HepG2 (cell line): ENCODE measurements around the gene LECT2. TPM values are rescaled to one million over a fixed set of nuclear protein-coding genes. Genes with fewer than 3 reads are reported as not detected.

Experiments
- ATAC-seq: fragments of 200-7000 bp; cut with Tn5 transposase; 3 replicates; pipeline ENCODE4 v1.9.1; 2020; ENCODE audit warnings: mild to moderate bottlenecking, moderate library complexity
- BruUV-seq: library from RNA; stranded (reverse); fragments of 400-500 nt; replicated peaks from 2 replicates; lab custom pipeline; 2021; lab: Mats Ljungman, UMichigan
- CTCF ChIA-PET: fragments of 300-600 bp; formaldehyde crosslinking; extraction: SDS; loops from one replicate; lab custom pipeline; 2021; ENCODE audit warnings: low total read pairs, inconsistent platforms, low intra/inter-chr PET ratio; lab: Yijun Ruan, JAX
- POLR2A ChIA-PET: fragments of 350-600 bp; sonication (Branson Sonifier 250); formaldehyde crosslinking; loops from one replicate; lab custom pipeline; 2020; ENCODE audit warnings: antibody characterized with exemption, inconsistent platforms; lab: Yijun Ruan, JAX
- DNase-seq: peaks from one replicate; pipeline ENCODE4 v3.0.0-alpha.2; 2015; ENCODE audit warnings: low spot score
- FAIRE-seq: peaks from 3 replicates; lab custom pipeline; 2011; peaks lifted over from hg19 to GRCh38; lab: Jason Lieb, UNC
- H2AFZ ChIP-seq: one replicate; pipeline ENCODE4 v1.6.1; 2011; ENCODE audit warnings: low read length, inconsistent platforms
- H3K27ac ChIP-seq: fragments of 300-600 bp; 3 replicates; pipeline ENCODE4 v1.8.0; 2011; ENCODE audit warnings: mixed run types, mild to moderate bottlenecking, mixed read lengths, low read length, inconsistent platforms; ENCODE audit not compliant: insufficient read depth; ENCODE audit errors: extremely low read length
- H3K27me3 ChIP-seq, 2 experiments: fragments of 200-600 bp in 1 of 2; 2 replicates in 1 of 2; 3 replicates in 1 of 2; pipeline versions ENCODE4 v1.6.0 to v1.8.0; 2011; ENCODE audit warnings: low read length in 2 of 2, mild to moderate bottlenecking in 2 of 2, moderate library complexity in 2 of 2, inconsistent platforms in 1 of 2; ENCODE audit not compliant: insufficient read depth in 2 of 2, control insufficient read depth in 1 of 2
- H3K36me3 ChIP-seq, 2 experiments: fragments of 200-600 bp in 1 of 2; replicated peaks in 1 of 2; 2 replicates in 1 of 2; 3 replicates in 1 of 2; pipeline versions ENCODE4 v1.5.1 to v1.8.0; 2011; ENCODE audit warnings: low read length in 2 of 2, inconsistent platforms in 1 of 2; ENCODE audit not compliant: insufficient read depth in 2 of 2, control insufficient read depth in 1 of 2
- H3K4me1 ChIP-seq: 2 replicates; pipeline ENCODE4 v1.5.1; 2012; ENCODE audit warnings: low read length, inconsistent platforms; ENCODE audit not compliant: insufficient read depth
- H3K4me2 ChIP-seq: 2 replicates; pipeline ENCODE4 v1.6.0; 2011; ENCODE audit warnings: low read depth, low read length, inconsistent platforms
- H3K4me3 ChIP-seq, 3 experiments: fragments of 200-600 bp in 1 of 3; sonication (generic), shearing (Covaris generic) in 1 of 3; replicated peaks in 1 of 3; 2 replicates each; pipeline ENCODE4 v1.5.1; 2011 to 2016; ENCODE audit warnings: low read length in 3 of 3, inconsistent platforms in 2 of 3, low read depth in 2 of 3, mild to moderate bottlenecking in 2 of 3, control low read depth in 1 of 3, mixed read lengths in 1 of 3; ENCODE audit not compliant: insufficient read depth in 1 of 3
- H3K79me2 ChIP-seq: one replicate; pipeline ENCODE4 v1.6.1; 2011; ENCODE audit warnings: low read length, inconsistent platforms; ENCODE audit not compliant: insufficient read depth
- H3K9ac ChIP-seq: 2 replicates; pipeline ENCODE4 v1.6.0; 2011; ENCODE audit warnings: mild to moderate bottlenecking, low read depth, low read length, inconsistent platforms; ENCODE audit not compliant: insufficient read depth
- H3K9me3 ChIP-seq: 2 replicates; pipeline ENCODE4 v1.5.1; 2012; ENCODE audit warnings: mild to moderate bottlenecking, low read length
- H4K20me1 ChIP-seq: 2 replicates; pipeline ENCODE4 v1.6.0; 2011; ENCODE audit warnings: inconsistent platforms, mild to moderate bottlenecking, low read length, moderate library complexity; ENCODE audit not compliant: insufficient read depth
- DMTF1 ChIP-seq: sonication (generic); formaldehyde crosslinking; IDR thresholded peaks from 2 replicates; pipeline ENCODE4 v1.4.0; 2020; ENCODE audit warnings: mild to moderate bottlenecking, missing genetic modification reagents
- FOSL2 ChIP-seq: sonication (generic); formaldehyde crosslinking; IDR thresholded peaks from 2 replicates; pipeline ENCODE4 v1.4.0; 2020; ENCODE audit warnings: missing genetic modification reagents
- FOXA3 ChIP-seq: IDR thresholded peaks from 2 replicates; pipeline ENCODE4 v1.6.1; 2016; ENCODE audit warnings: missing genetic modification reagents, missing compliant biosample characterization
- GTF3A ChIP-seq: sonication (generic); formaldehyde crosslinking; conservative IDR thresholded peaks from 2 replicates; pipeline ENCODE4 v1.4.0; 2020; ENCODE audit warnings: mild to moderate bottlenecking, missing genetic modification reagents
- MAFF ChIP-seq: IDR thresholded peaks from 2 replicates; pipeline ENCODE4 v1.6.1; 2011; ENCODE audit warnings: low read depth, low read length, improper control_type of control experiment
- NFATC3 ChIP-seq: sonication (generic); formaldehyde crosslinking; IDR thresholded peaks from 2 replicates; pipeline ENCODE4 v1.5.1; 2020; ENCODE audit warnings: mild to moderate bottlenecking, missing genetic modification reagents
- TFE3 ChIP-seq: IDR thresholded peaks from 2 replicates; pipeline ENCODE4 v1.6.1; 2016
- TGIF2 ChIP-seq: IDR thresholded peaks from 2 replicates; pipeline ENCODE4 v1.6.1; 2016; ENCODE audit warnings: control low read depth, missing compliant biosample characterization
- ZBTB7A ChIP-seq: sonication (generic); formaldehyde crosslinking; IDR thresholded peaks from 2 replicates; pipeline ENCODE4 v1.8.0; 2022; ENCODE audit warnings: mild to moderate bottlenecking, missing genetic modification reagents
- ZNF441 ChIP-seq: sonication (generic); formaldehyde crosslinking; IDR thresholded peaks from 2 replicates; pipeline ENCODE4 v1.7.0; 2021; ENCODE audit warnings: missing genetic modification reagents, borderline replicate concordance
- ZNF512 ChIP-seq: sonication (generic); formaldehyde crosslinking; IDR thresholded peaks from 2 replicates; pipeline ENCODE4 v1.4.0; 2020; ENCODE audit warnings: mild to moderate bottlenecking, missing genetic modification reagents
- ZNF513 ChIP-seq: sonication (generic); formaldehyde crosslinking; conservative IDR thresholded peaks from 2 replicates; pipeline ENCODE4 v1.5.0; 2020; ENCODE audit warnings: missing genetic modification reagents
- ZNF576 ChIP-seq: sonication (generic); formaldehyde crosslinking; IDR thresholded peaks from 2 replicates; pipeline ENCODE4 v1.4.0; 2020; ENCODE audit warnings: mild to moderate bottlenecking, missing genetic modification reagents
- ZNF674 ChIP-seq: sonication (generic); formaldehyde crosslinking; IDR thresholded peaks from 2 replicates; pipeline ENCODE4 v1.5.0; 2020; ENCODE audit warnings: low read depth, mild to moderate bottlenecking, missing genetic modification reagents
- ZNF772 ChIP-seq: sonication (generic); formaldehyde crosslinking; IDR thresholded peaks from 2 replicates; pipeline ENCODE4 v1.5.0; 2020; ENCODE audit warnings: mild to moderate bottlenecking, missing genetic modification reagents
- ZSCAN20 ChIP-seq: sonication (generic); formaldehyde crosslinking; IDR thresholded peaks from 2 replicates; pipeline ENCODE4 v1.4.0; 2020; ENCODE audit warnings: missing genetic modification reagents, mild to moderate bottlenecking, borderline replicate concordance
- WGBS: methylation state at CpG from one replicate; pipeline ENCODE4 v1.1.6; 2017; ENCODE audit warnings: low lambda C conversion rate; 5-methylcytosine and 5-hydroxymethylcytosine counted together
- in situ Hi-C: cut with HindIII; loops from 2 replicates; pipeline ENCODE4 v1.10.0; 2017; ENCODE audit warnings: low pct_unique_long_range_greater_than_20kb; ENCODE audit not compliant: extremely low pct_ligation_motif_present
- intact Hi-C: fragments of 100-400 bp; cut with micrococcal nuclease; formaldehyde crosslinking; loops from one replicate; pipeline ENCODE4 v1.10.0; 2022; ENCODE audit not compliant: unreplicated experiment
- polyA plus RNA-seq, 8 experiments: library from polyadenylated mRNA; depleted of rRNA in 3 of 8; stranded (reverse) in 7 of 8; unstranded in 1 of 8; fragments of >200 nt; fragmentation: Illumina TruSeq in 4 of 8; extraction: Trizol in 4 of 8; gene quantifications; 2 replicates each; pipeline versions ENCODE4 v1.2.1 to v1.2.3, GENCODE V29; 2011 to 2016; ENCODE audit warnings: low read depth in 4 of 8, missing spikeins in 1 of 8, mixed read lengths in 1 of 8; ENCODE audit not compliant: insufficient read depth in 1 of 8
- total RNA-seq, 5 experiments: library from RNA; depleted of rRNA; stranded (reverse); fragments of >200 nt; fragmentation: Illumina TruSeq; extraction: Trizol; gene quantifications; 2 replicates each; pipeline ENCODE4 v1.2.3, GENCODE V29; 2016; ENCODE audit warnings: low read depth in 1 of 5

The LECT2 gene
- total and polyA plus RNA-seq, 2 of the 13 experiments (the other 11 are each of a cell fraction or from before 2014, with no cell fraction given): not detected

- TF ChIP-seq ZNF576 (CRISPR knock-in tag) (no peak), FOSL2 (CRISPR knock-in tag) (peak; percentile 69), ZNF513 (CRISPR knock-in tag) (no peak), ZBTB7A (CRISPR knock-in tag) (no peak), ZNF674 (no peak), ZSCAN20 (CRISPR knock-in tag) (no peak), MAFF (no peak), FOXA3 (no peak), NFATC3 (CRISPR knock-in tag) (no peak), ZNF441 (CRISPR knock-in tag) (no peak)
Measured at GRCh38 chr5:135993880-135994636, 39.3 kb upstream of the LECT2 start (continued).

- Histone ChIP-seq H3K4me1 (peaks cover 23% of the 10 kb centered on the region), H3K36me3 (no peaks in the 10 kb centered on the region), H3K79me2 (no peaks in the 10 kb centered on the region), H3K4me3 (no peak overlapping the region), H4K20me1 (no peaks in the 10 kb centered on the region), H3K4me2 (no peak overlapping the region), H2AFZ (no peak overlapping the region), H3K27ac (no peak overlapping the region), H3K9ac (no peak overlapping the region), H3K9me3 (no peaks in the 10 kb centered on the region), H3K27me3 (no peaks in the 10 kb centered on the region)
- no peak for FAIRE-seq
- ATAC-seq: no peak
- 92% methylated on average over 6 of the region's 6 CpGs for WGBS
- DNase-seq: no peak
- intact Hi-C loops: no loop called here
- no TSS peak for BruUV-seq
- in situ Hi-C loops: no loop called here
- POLR2A ChIA-PET: interaction anchor here (0.8 to 1.1 kb wide), 2 partner anchors 20 to 60 kb away, joined by 3 to 5 read pairs; no protein-coding TSS in a partner anchor
- CTCF ChIA-PET: no interaction called here
- TF ChIP-seq GTF3A (no peak), DMTF1 (no peak), TGIF2 (CRISPR knock-in tag) (no peak), ZNF772 (CRISPR knock-in tag) (no peak), TFE3 (no peak), ZNF512 (CRISPR knock-in tag) (no peak)
Measured at GRCh38 chr5:135993335-135993879, 38.6 kb upstream of the LECT2 start.
